Stimulated activated CD4-positive, alpha-beta T cell treated with anti-CD3 and anti-CD28 coated beads, Interleukin-4, amount 100 ng/mL, for 48 hours (primary cell): Measurements from ENCODE around the gene NOX3.

ENCODE experiments used
- DNase-seq, 2 donors: peaks; one replicate each; pipeline ENCODE4 v3.0.0-alpha.2; 2020; ENCODE audit warnings: low read depth in 2 of 2

Gene NOX3

GRCh38 chr6:155436981-155437749 lies 18.5 kb downstream of the NOX3 start:
- no peak for DNase-seq

- no peak for DNase-seq
These were observed 20.7 kb downstream of the NOX3 start for GRCh38 chr6:155434829-155435423.

- DNase-seq = no peak
These were observed 21.5 kb downstream of the NOX3 start for GRCh38 chr6:155434096-155434495.

GRCh38 chr6:155432293-155432692 lies 23.3 kb downstream of the NOX3 start:
- no peak for DNase-seq

- no peak for DNase-seq
These were observed 26.2 kb downstream of the NOX3 start for GRCh38 chr6:155429321-155429893.

GRCh38 chr6:155426408-155426945 lies 29.2 kb downstream of the NOX3 start:
- no peak for DNase-seq

- DNase-seq = no peak
These were observed 31.5 kb downstream of the NOX3 start for GRCh38 chr6:155424181-155424580.

- no peak for DNase-seq
These were observed 33.0 kb downstream of the NOX3 start for GRCh38 chr6:155422635-155423034.

GRCh38 chr6:155420492-155420891 lies 35.1 kb downstream of the NOX3 start:
- DNase-seq = no peak

GRCh38 chr6:155419161-155419560 lies 36.5 kb downstream of the NOX3 start:
- no peak for DNase-seq

GRCh38 chr6:155418017-155418761 lies 37.5 kb downstream of the NOX3 start:
- peak; percentile 41 to 69 for DNase-seq

- no peak for DNase-seq
These were observed 38.2 kb downstream of the NOX3 start for GRCh38 chr6:155417454-155417853.

GRCh38 chr6:155415953-155416352 lies 39.7 kb downstream of the NOX3 start:
- no peak for DNase-seq

GRCh38 chr6:155414049-155414448 lies 41.6 kb downstream of the NOX3 start:
- no peak for DNase-seq

GRCh38 chr6:155412335-155412734 lies 43.3 kb downstream of the NOX3 start:
- DNase-seq = no peak

- DNase-seq = no peak
These were observed 44.2 kb downstream of the NOX3 start for GRCh38 chr6:155411154-155412052.

GRCh38 chr6:155409391-155409790 lies 46.2 kb downstream of the NOX3 start:
- DNase-seq = no peak

GRCh38 chr6:155408981-155409380 lies 46.7 kb downstream of the NOX3 start:
- DNase-seq = no peak

- DNase-seq = no peak
These were observed 47.4 kb downstream of the NOX3 start for GRCh38 chr6:155408231-155408630.

GRCh38 chr6:155406801-155407200 lies 48.8 kb downstream of the NOX3 start:
- no peak for DNase-seq

GRCh38 chr6:155404937-155405336 lies 50.7 kb downstream of the NOX3 start:
- DNase-seq = no peak
